Mesendoderm (in vitro differentiated cells): ENCODE measurements around the gene INO80E.

Experiments used
- DNase-seq: peaks from one replicate; pipeline ENCODE4 v3.0.0; 2013
- H2AK5ac ChIP-seq: 2 replicates; pipeline ENCODE4 v1.6.1; 2013; ENCODE audit warnings: low read length, inconsistent platforms
- H2BK120ac ChIP-seq: 2 replicates; pipeline ENCODE4 v1.6.1; 2013; ENCODE audit warnings: low read depth, mild to moderate bottlenecking, low read length, moderate library complexity, mixed read lengths
- H2BK15ac ChIP-seq: replicated peaks from 2 replicates; pipeline ENCODE4 v1.6.1; 2013; ENCODE audit warnings: low read depth, mild to moderate bottlenecking, moderate library complexity
- H2BK5ac ChIP-seq: 2 replicates; pipeline ENCODE4 v1.6.1; 2013; ENCODE audit warnings: low read length, inconsistent platforms
- H3K18ac ChIP-seq: 2 replicates; pipeline ENCODE4 v1.6.1; 2013; ENCODE audit warnings: mild to moderate bottlenecking, low read length, mixed read lengths
- H3K23ac ChIP-seq: one replicate; pipeline ENCODE4 v1.6.1; 2013; ENCODE audit warnings: low read length
- H3K27ac ChIP-seq: 2 replicates; pipeline ENCODE4 v1.5.1; 2013; ENCODE audit warnings: low read depth, mild to moderate bottlenecking, inconsistent platforms, low read length, moderate library complexity
- H3K27me3 ChIP-seq: 2 replicates; pipeline ENCODE4 v1.6.1; 2013; ENCODE audit warnings: low read length, control low read depth, mild to moderate bottlenecking, inconsistent platforms; ENCODE audit not compliant: insufficient read depth, poor library complexity
- H3K36me3 ChIP-seq: 2 replicates; pipeline ENCODE4 v1.6.1; 2013; ENCODE audit warnings: low read length, inconsistent platforms; ENCODE audit not compliant: control insufficient read depth, insufficient read depth
- H3K4ac ChIP-seq: one replicate; pipeline ENCODE4 v1.6.1; 2013; ENCODE audit warnings: low read depth, mild to moderate bottlenecking, low read length, moderate library complexity
- H3K4me1 ChIP-seq: 2 replicates; pipeline ENCODE4 v1.6.1; 2013; ENCODE audit warnings: low read depth, low read length, inconsistent platforms; ENCODE audit not compliant: control insufficient read depth
- H3K4me2 ChIP-seq: 2 replicates; pipeline ENCODE4 v1.6.1; 2013; ENCODE audit warnings: low read length
- H3K4me3 ChIP-seq: 2 replicates; pipeline ENCODE4 v1.5.1; 2013; ENCODE audit warnings: mild to moderate bottlenecking, low read length
- H3K56ac ChIP-seq: one replicate; pipeline ENCODE4 v1.6.1; 2013; ENCODE audit warnings: low read length
- H3K79me1 ChIP-seq: 2 replicates; pipeline ENCODE4 v1.6.1; 2013; ENCODE audit warnings: low read length, inconsistent platforms
- H3K79me2 ChIP-seq: 2 replicates; pipeline ENCODE4 v1.6.1; 2013; ENCODE audit warnings: mild to moderate bottlenecking, low read length; ENCODE audit not compliant: control insufficient read depth, insufficient read depth
- H3K9ac ChIP-seq: 2 replicates; pipeline ENCODE4 v1.6.1; 2013; ENCODE audit warnings: low read length, inconsistent platforms
- H4K5ac ChIP-seq: one replicate; pipeline ENCODE4 v1.6.1; 2013; ENCODE audit warnings: low read length
- H4K8ac ChIP-seq: one replicate; pipeline ENCODE4 v1.6.1; 2013; ENCODE audit warnings: low read depth, mild to moderate bottlenecking, control low read depth, low read length, moderate library complexity
- whole genome bisulfite sequencing: extraction: QIAGEN DNeasy Blood & Tissue Kit; methylation state at CpG from one replicate; pipeline ENCODE4 v1.1.7; 2013; ENCODE audit warnings: low lambda C conversion rate, missing lambda C conversion rate; ENCODE audit not compliant: insufficient coverage; ENCODE audit errors: extremely low coverage; 5-methylcytosine and 5-hydroxymethylcytosine counted together

INO80E gene

GRCh38 chr16:29978081-29978480 is 18.0 kb upstream of the INO80E start:
- no peak for DNase-seq
- Histone ChIP-seq H2BK120ac (no peak overlapping the region), H3K27ac (no peak overlapping the region), H3K18ac (no peak overlapping the region), H3K4me2 (no peak overlapping the region), H2BK15ac (no peak overlapping the region), H4K5ac (no peak overlapping the region), H3K27me3 (no peaks in the 10 kb centered on the region), H2AK5ac (no peak overlapping the region), H3K4me3 (no peak overlapping the region), H3K56ac (no peak overlapping the region), H3K79me1 (peaks cover 27% of the 10 kb centered on the region), H3K36me3 (peaks cover 6% of the 10 kb centered on the region), H3K79me2 (peaks cover 28% of the 10 kb centered on the region), H2BK5ac (no peak overlapping the region), H3K9ac (no peak overlapping the region), H3K4ac (no peak overlapping the region), H3K23ac (no peak overlapping the region), H4K8ac (no peak overlapping the region), H3K4me1 (peaks cover 12% of the 10 kb centered on the region)
- WGBS, result no CpG with 5 or more reads among the region's 9 CpGs

- H3K4me2 ChIP-seq, result no peak overlapping the region
- H4K5ac ChIP-seq, result no peak overlapping the region
- no peak overlapping the region for H2BK15ac ChIP-seq
- H3K79me2 ChIP-seq, result peaks cover 28% of the 10 kb centered on the region
- no peak overlapping the region for H2AK5ac ChIP-seq
- no peak for DNase-seq
- H3K27ac ChIP-seq, result no peak overlapping the region
- WGBS, result no CpG with 5 or more reads among the region's 9 CpGs
- no peaks in the 10 kb centered on the region for H3K27me3 ChIP-seq
- H2BK120ac ChIP-seq, result no peak overlapping the region
- peaks cover 12% of the 10 kb centered on the region for H3K4me1 ChIP-seq
- H3K4me3 ChIP-seq, result no peak overlapping the region
- H2BK5ac ChIP-seq, result no peak overlapping the region
- H3K79me1 ChIP-seq, result peaks cover 27% of the 10 kb centered on the region
- no peak overlapping the region for H3K9ac ChIP-seq
- H3K4ac ChIP-seq, result no peak overlapping the region
- H3K36me3 ChIP-seq, result peaks cover 11% of the 10 kb centered on the region
- H4K8ac ChIP-seq, result no peak overlapping the region
- no peak overlapping the region for H3K56ac ChIP-seq
- no peak overlapping the region for H3K23ac ChIP-seq
- no peak overlapping the region for H3K18ac ChIP-seq
These were observed 17.3 kb upstream of the INO80E start for GRCh38 chr16:29978564-29979270.

- peaks cover 19% of the 10 kb centered on the region for H3K36me3 ChIP-seq
These were observed 13.3 kb upstream of the INO80E start for GRCh38 chr16:29982560-29983419.

GRCh38 chr16:29983420-29984136 is 12.5 kb upstream of the INO80E start:
- no peak overlapping the region for H3K4ac ChIP-seq
- H3K9ac ChIP-seq, result no peak overlapping the region
- H2BK120ac ChIP-seq, result no peak overlapping the region
- no peak overlapping the region for H3K56ac ChIP-seq
- H3K27me3 ChIP-seq, result no peaks in the 10 kb centered on the region
- H3K79me1 ChIP-seq, result peaks cover 1% of the 10 kb centered on the region
- H2AK5ac ChIP-seq, result no peak overlapping the region
- no peak overlapping the region for H3K18ac ChIP-seq
- H3K36me3 ChIP-seq, result peaks cover 20% of the 10 kb centered on the region
- no peak overlapping the region for H4K8ac ChIP-seq
- H2BK15ac ChIP-seq, result no peak overlapping the region
- no peaks in the 10 kb centered on the region for H3K4me1 ChIP-seq
- no peak overlapping the region for H2BK5ac ChIP-seq
- WGBS, result no CpG with 5 or more reads among the region's 12 CpGs
- H3K23ac ChIP-seq, result no peak overlapping the region
- H3K4me2 ChIP-seq, result no peak overlapping the region
- no peak overlapping the region for H3K4me3 ChIP-seq
- no peak overlapping the region for H4K5ac ChIP-seq
- H3K79me2 ChIP-seq, result no peaks in the 10 kb centered on the region
- DNase-seq, result no peak
- H3K27ac ChIP-seq, result no peak overlapping the region

More at GRCh38 chr16:29982560-29983419, 13.3 kb upstream of the INO80E start:
- no peak overlapping the region for H3K18ac ChIP-seq
- no peak overlapping the region for H3K23ac ChIP-seq
- H2AK5ac ChIP-seq, result no peak overlapping the region
- H3K79me2 ChIP-seq, result no peaks in the 10 kb centered on the region
- H4K8ac ChIP-seq, result no peak overlapping the region
- H3K4me2 ChIP-seq, result no peak overlapping the region
- no peak overlapping the region for H2BK15ac ChIP-seq
- H3K4me3 ChIP-seq, result no peak overlapping the region
- no peak overlapping the region for H2BK5ac ChIP-seq
- peaks cover 6% of the 10 kb centered on the region for H3K79me1 ChIP-seq
- no peaks in the 10 kb centered on the region for H3K4me1 ChIP-seq
- no peak overlapping the region for H2BK120ac ChIP-seq
- no CpG with 5 or more reads among the region's 24 CpGs for WGBS
- no peak overlapping the region for H3K4ac ChIP-seq
- no peak overlapping the region for H3K27ac ChIP-seq
- no peaks in the 10 kb centered on the region for H3K27me3 ChIP-seq
- H3K56ac ChIP-seq, result no peak overlapping the region
- no peak overlapping the region for H4K5ac ChIP-seq
- DNase-seq, result no peak
- H3K9ac ChIP-seq, result no peak overlapping the region

- no peak for DNase-seq
- no peak overlapping the region for H3K23ac ChIP-seq
- WGBS, result no CpG with 5 or more reads among the region's 6 CpGs
- H3K27me3 ChIP-seq, result no peaks in the 10 kb centered on the region
- no peak overlapping the region for H2BK120ac ChIP-seq
- no peak overlapping the region for H2BK5ac ChIP-seq
- H3K27ac ChIP-seq, result no peak overlapping the region
- H3K4ac ChIP-seq, result no peak overlapping the region
- H3K4me2 ChIP-seq, result no peak overlapping the region
- H2BK15ac ChIP-seq, result no peak overlapping the region
- H3K79me1 ChIP-seq, result no peaks in the 10 kb centered on the region
- H4K8ac ChIP-seq, result no peak overlapping the region
- H2AK5ac ChIP-seq, result no peak overlapping the region
- H3K18ac ChIP-seq, result no peak overlapping the region
- no peak overlapping the region for H3K56ac ChIP-seq
- H3K36me3 ChIP-seq, result peaks cover 20% of the 10 kb centered on the region
- H3K4me1 ChIP-seq, result no peaks in the 10 kb centered on the region
- H3K79me2 ChIP-seq, result no peaks in the 10 kb centered on the region
- no peak overlapping the region for H3K9ac ChIP-seq
- no peak overlapping the region for H4K5ac ChIP-seq
- H3K4me3 ChIP-seq, result no peak overlapping the region
These were observed 11.8 kb upstream of the INO80E start for GRCh38 chr16:29984137-29984763.
